Hepatic stellate cell (primary cell): Measurements from ENCODE around the gene DENND1A.

Experiments
- DNase-seq: peaks from one replicate; pipeline ENCODE4 v3.0.0; 2011; ENCODE audit warnings: low spot score

The DENND1A gene

GRCh38 chr9:123684393-123685149 is 245.4 kb downstream of the DENND1A start:
- DNase-seq = no peak

GRCh38 chr9:123682746-123683145 is 247.2 kb downstream of the DENND1A start:
- DNase-seq = no peak

GRCh38 chr9:123680352-123680751 is 249.6 kb downstream of the DENND1A start:
- DNase-seq = no peak

DNA sequence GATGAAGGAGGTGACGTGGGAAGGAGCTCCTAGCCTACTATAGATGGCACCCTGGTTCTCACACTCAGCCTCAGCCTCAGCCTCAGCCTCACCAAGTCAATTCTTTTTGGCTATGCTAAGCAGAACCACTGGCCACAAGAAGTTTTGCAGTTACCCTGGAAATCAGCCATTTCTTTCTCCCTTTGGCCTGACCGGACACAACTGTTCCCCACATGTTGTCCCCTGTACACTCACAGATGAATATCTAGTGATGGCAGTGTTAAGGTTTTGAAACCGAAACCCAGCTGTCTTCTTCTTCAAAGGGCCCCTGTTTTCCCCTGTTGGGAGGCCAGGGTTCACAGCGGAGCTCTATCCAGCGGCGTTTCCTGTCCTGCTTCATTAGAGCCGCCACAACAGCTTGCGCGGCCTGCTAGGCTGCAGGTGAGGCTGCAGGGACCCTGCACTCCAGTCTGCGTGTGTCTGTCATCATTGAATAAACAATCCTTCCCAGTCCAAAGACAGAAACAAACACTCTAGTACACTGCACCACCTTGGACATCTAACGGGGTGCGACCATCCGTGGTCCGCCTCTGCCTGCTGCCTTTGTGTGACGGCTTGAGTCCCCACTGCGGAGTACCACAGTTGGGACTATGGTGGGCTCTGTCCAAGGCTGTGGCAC is 250.5 kb downstream of the DENND1A start:
- DNase-seq = peak; percentile 3

DNA sequence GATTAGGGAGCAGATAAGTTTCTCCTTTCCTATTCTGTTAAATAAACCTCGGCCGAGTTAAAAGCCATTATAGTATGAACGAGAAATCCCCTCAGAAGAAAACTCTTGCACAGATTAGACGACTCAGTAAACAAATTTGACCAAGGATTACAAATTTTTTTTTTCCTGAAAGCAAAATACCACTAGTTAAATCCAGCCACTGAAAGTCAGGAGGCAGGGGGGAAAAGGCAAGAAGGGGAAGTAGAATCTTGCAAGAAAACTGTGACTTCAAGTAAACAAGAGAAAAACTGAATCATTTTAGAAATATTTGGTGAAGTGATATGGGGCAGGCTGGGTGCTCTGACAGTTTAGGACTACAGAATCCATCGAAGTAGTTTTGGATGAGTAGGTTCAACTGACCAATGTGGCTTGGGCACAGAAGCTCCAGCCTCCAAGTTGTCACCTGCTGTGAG is 251.0 kb downstream of the DENND1A start:
- peak; percentile 12 for DNase-seq

DNA sequence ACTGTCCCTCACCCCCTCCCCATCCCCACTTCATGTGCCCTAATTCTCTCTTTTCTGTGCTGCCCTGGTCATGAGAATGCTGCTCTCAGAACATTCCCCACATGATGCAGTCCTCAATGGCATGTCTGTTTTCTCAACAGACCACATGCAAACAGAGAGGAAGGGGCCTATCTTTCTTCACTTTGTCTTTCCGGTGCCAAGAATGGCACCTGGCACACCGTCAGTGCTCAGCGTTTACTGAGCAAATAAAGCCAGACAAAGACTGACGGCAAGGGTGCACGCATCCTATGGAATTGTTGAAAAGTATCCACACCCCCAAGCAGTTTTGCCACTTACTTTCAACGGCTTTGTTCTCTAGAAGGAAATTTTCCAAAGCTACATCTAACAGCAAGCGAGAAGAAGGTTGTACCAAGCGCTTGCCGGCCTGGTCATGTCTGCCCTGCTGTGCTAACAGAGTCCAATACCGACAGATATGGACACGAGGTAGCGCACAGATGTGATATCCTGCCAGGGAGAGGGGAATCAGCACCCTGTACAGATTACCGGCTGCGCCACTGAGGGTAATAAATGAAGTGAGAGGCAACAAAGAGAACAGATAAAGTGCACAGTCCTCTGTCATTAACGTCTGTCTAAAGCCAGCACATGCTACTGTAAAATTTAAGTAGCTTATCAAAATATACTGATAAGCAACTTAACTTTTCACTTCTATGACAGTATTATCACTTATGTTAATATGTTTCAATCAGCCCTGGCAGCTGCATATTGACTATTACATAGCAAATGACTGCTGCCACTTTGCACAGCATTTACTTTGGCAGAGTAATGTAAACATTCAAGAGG is 251.7 kb downstream of the DENND1A start:
- no peak for DNase-seq

GRCh38 chr9:123676869-123677268 is 253.1 kb downstream of the DENND1A start:
- DNase-seq = no peak

GRCh38 chr9:123669346-123669745 is 260.6 kb downstream of the DENND1A start:
- DNase-seq = no peak

- no peak for DNase-seq
These were observed 266.4 kb downstream of the DENND1A start for GRCh38 chr9:123663529-123663928.

GRCh38 chr9:123662057-123662776 is 267.7 kb downstream of the DENND1A start:
- DNase-seq = no peak

DNA sequence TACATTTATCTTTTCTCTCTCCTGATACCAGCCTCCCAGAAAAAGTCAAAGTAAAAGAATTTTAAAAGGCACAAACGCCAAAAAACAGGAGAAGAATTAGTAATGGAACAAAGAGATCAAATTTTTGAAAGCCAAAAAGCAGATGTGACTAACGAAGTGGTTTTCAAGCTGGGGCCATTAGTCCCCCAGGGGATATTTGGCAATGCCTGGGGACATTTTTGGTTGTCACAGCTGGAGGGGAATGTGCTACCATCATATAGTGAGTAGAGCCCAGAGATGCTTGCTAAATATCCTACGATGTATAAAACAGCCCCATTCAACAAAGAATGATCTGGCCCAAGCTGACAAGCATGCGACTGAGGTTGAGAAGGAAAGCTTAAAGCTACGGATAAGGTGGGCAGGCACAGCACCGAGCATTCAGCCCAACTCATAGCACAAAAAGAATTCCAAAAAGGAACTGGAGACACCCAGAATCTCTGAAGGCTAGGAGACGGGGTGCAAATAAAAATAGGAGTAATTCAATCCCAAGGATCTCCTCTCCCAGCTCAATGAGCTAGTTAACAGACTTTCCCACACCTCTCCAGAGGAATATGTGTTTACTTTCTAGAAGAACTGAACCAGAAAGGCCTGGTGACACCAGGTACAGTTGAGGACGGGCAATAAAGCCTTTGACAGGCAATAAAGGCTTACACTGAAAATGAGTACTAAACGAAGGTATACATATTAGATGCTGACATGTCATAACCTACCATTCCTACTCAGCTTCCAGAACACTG is 269.0 kb downstream of the DENND1A start:
- DNase-seq = no peak

- DNase-seq = no peak
These were observed 270.6 kb downstream of the DENND1A start for GRCh38 chr9:123659358-123659757.

DNA sequence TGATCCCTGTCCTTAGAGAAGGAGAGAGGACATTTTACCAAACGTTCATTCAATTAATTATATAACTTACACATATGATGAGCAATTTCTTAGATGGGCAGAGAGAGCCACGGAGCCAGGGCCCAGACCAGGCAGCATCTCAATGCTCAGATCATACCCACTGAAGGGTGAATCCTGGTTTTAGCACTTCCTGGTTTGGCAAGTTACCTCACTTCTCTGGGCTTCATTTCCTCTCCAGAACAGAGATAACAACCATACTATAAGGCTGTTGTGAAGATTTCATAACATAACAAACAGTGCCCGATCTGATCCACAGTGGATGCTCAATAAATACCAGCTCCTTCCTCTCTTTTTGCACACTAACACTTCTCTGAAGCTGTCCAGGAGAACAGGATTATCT is 271.1 kb downstream of the DENND1A start:
- DNase-seq = no peak

- DNase-seq = no peak
These were observed 272.0 kb downstream of the DENND1A start for GRCh38 chr9:123657941-123658340.

- no peak for DNase-seq
These were observed 272.8 kb downstream of the DENND1A start for GRCh38 chr9:123657099-123657498.

- no peak for DNase-seq
These were observed 273.4 kb downstream of the DENND1A start for GRCh38 chr9:123656565-123656964.

DNA sequence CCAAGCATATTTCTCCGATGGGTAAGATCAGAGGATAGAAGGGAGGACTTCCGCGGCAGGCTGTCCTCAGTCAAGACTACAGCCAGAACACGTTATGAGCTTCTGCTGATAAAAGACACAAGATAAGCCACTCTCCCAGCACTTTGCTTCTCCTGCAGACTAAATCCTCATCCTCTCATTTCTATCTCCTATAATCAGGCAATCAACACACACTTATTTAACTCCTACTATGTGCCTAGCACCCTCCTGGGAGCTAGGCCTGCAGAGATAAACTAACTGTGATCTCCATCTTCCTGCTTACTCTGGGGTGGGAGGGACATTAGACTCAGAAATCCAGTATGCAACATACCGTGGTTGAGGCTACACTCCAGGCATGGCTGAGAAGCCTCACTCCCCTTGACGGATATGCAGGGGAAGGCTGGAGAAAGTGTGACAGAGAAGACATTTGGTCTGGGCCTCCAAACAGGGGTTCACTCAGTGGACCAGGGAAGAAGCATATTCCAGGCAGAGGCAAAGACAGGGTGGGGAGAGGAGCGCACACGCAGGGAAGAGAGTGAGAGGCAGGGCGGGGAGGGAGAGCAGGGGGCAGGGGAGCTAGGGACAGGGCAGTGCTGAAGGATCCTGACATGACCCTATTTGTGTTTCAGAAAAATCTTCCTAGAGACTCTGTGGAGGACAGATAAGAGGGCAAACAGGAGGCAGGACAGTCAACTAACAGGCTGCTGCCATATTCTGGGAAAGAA is 274.1 kb downstream of the DENND1A start:
- DNase-seq = no peak

GRCh38 chr9:123654994-123655637 is 274.8 kb downstream of the DENND1A start:
- no peak for DNase-seq

DNA sequence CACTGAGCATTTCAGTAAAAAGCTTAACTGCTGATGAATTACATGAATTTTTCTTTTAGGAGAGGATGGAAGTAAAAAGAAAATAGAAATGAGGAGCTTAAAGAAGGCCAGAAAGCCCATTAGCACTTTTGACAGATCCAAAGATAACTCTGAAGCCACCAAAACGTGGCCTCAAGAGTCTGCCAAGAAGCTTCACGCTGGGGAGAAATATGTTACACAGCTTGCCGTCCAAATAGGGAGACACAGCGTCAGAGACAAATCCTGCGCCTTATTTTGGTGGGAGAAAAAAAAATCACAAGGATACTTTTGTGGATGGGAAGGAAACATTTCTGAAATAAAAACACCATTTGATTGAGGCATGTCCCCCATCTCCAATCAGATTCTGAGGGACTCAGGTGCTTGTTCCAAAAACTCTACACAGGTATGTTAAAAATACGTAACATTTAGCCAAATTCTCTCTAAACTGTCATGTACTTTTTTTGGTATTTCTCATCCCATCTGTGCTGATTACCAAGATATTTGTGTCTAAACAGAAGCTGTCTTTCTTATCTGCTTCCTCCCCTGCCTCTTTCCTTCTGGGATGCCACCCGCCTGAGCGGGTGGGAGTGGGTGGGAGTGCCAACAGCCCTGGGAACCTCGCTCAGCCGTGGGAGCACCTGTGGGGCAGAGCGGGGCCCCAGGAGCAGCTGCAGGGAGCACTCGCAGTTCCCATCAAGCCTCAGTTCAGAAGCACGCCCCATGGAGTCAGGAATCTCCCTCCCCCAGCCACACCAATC is 275.5 kb downstream of the DENND1A start:
- DNase-seq = no peak
